HL-60 (cell line): ENCODE measurements around the gene POLDIP3.
"Not testable (repeated sequence)": the region's sequence is repeated elsewhere in the genome, so short reads cannot be mapped to it uniquely, and the experiment has no call there.

Experiments
- CTCF ChIP-seq: IDR thresholded peaks from one replicate; pipeline ENCODE4 v1.5.1; 2011; ENCODE audit warnings: low read length, control low read depth, inconsistent platforms; ENCODE audit not compliant: insufficient read depth
- REST ChIP-seq: IDR thresholded peaks from 2 replicates; pipeline ENCODE4 v1.6.1; 2012; ENCODE audit warnings: low read depth; ENCODE audit not compliant: insufficient replicate concordance

GRCh38 chr22:42574046-42574445 is 40.6 kb downstream of the POLDIP3 start:
- not testable (repeated sequence) for TF ChIP-seq CTCF, REST
